Loucy (cell line): ENCODE results near the gene SNX20.

ENCODE experiments used
- H2AFZ ChIP-seq: fragments of 200-600 bp; sonication (generic); 2 replicates; pipeline ENCODE4 v1.6.0; 2016; ENCODE audit warnings: antibody characterized with exemption, mild to moderate bottlenecking, low read length, moderate library complexity
- H3F3A ChIP-seq: fragments of 200-600 bp; 2 replicates; pipeline ENCODE4 v1.6.0; 2016; ENCODE audit warnings: antibody characterized with exemption, low read depth, mild to moderate bottlenecking
- H3K27me3 ChIP-seq: fragments of 200-600 bp; sonication (generic); 2 replicates; pipeline ENCODE4 v1.6.1; 2014; ENCODE audit warnings: low read length, mild to moderate bottlenecking; ENCODE audit not compliant: insufficient read depth, poor library complexity, severe bottlenecking
- H3K36me3 ChIP-seq: fragments of 200-600 bp; sonication (generic); 2 replicates; pipeline ENCODE4 v1.6.1; 2016; ENCODE audit warnings: low read length; ENCODE audit not compliant: insufficient read depth
- H3K4me1 ChIP-seq: fragments of 200-600 bp; sonication (generic); 2 replicates; pipeline ENCODE4 v1.5.1; 2014; ENCODE audit warnings: low read length, mild to moderate bottlenecking; ENCODE audit not compliant: insufficient read depth, poor library complexity, severe bottlenecking
- H3K4me2 ChIP-seq: fragments of 200-600 bp; sonication (generic); 2 replicates; pipeline ENCODE4 v1.6.0; 2014; ENCODE audit warnings: antibody characterized with exemption, low read length, low read depth, mild to moderate bottlenecking; ENCODE audit not compliant: poor library complexity, severe bottlenecking
- H3K4me3 ChIP-seq: fragments of 200-600 bp; sonication (generic); 2 replicates; pipeline ENCODE4 v1.5.1; 2014; ENCODE audit warnings: low read length, mild to moderate bottlenecking, mixed read lengths; ENCODE audit not compliant: poor library complexity, severe bottlenecking
- H3K79me2 ChIP-seq: fragments of 200-600 bp; sonication (generic); 2 replicates; pipeline ENCODE4 v1.6.1; 2014; ENCODE audit warnings: low read length; ENCODE audit not compliant: insufficient read depth
- H3K9ac ChIP-seq: fragments of 200-600 bp; sonication (generic); 2 replicates; pipeline ENCODE4 v1.6.0; 2014; ENCODE audit warnings: mild to moderate bottlenecking, low read depth, low read length, moderate library complexity; ENCODE audit not compliant: poor library complexity, severe bottlenecking
- H3K9me2 ChIP-seq: fragments of 200-600 bp; sonication (generic); replicated peaks from 2 replicates; pipeline ENCODE4 v1.6.1; 2016; ENCODE audit warnings: low read depth, low read length, mixed read lengths
- H3K9me3 ChIP-seq: fragments of 200-600 bp; sonication (generic); 2 replicates; pipeline ENCODE4 v1.6.1; 2014; ENCODE audit warnings: mild to moderate bottlenecking, antibody characterized with exemption, low read length, low read depth; ENCODE audit not compliant: insufficient read depth
- H4K20me1 ChIP-seq: fragments of 200-600 bp; sonication (generic); 2 replicates; pipeline ENCODE4 v1.6.0; 2014; ENCODE audit warnings: antibody characterized with exemption, low read length, mild to moderate bottlenecking; ENCODE audit not compliant: insufficient read depth, poor library complexity, severe bottlenecking
- EZH2phosphoT487 ChIP-seq: fragments of 200-600 bp; IDR thresholded peaks from 2 replicates; pipeline ENCODE4 v1.6.1; 2018; ENCODE audit warnings: antibody characterized with exemption, mild to moderate bottlenecking, moderate library complexity, borderline replicate concordance
- TF ChIP-seq, protein P1 (sequence below): fragments of 200-600 bp; sonication (generic); conservative IDR thresholded peaks from 2 replicates; pipeline ENCODE4 v1.5.1; 2014; ENCODE audit warnings: mild to moderate bottlenecking, antibody characterized with exemption, low read length

The SNX20 gene

GRCh38 chr16:50668368-50669008 is 12.6 kb downstream of the SNX20 start:
- H3K27me3 ChIP-seq = no peaks in the 10 kb centered on the region
- H3F3A ChIP-seq = 0 out of 2 replicates have a peak, but pooled peaks cover 5% of the 10 kb centered on the region
- H3K36me3 ChIP-seq = peaks cover 18% of the 10 kb centered on the region; the same call in 1 of the 2 replicates
- H2AFZ ChIP-seq = no peak overlapping the region
- TF ChIP-seq, protein P1, sequence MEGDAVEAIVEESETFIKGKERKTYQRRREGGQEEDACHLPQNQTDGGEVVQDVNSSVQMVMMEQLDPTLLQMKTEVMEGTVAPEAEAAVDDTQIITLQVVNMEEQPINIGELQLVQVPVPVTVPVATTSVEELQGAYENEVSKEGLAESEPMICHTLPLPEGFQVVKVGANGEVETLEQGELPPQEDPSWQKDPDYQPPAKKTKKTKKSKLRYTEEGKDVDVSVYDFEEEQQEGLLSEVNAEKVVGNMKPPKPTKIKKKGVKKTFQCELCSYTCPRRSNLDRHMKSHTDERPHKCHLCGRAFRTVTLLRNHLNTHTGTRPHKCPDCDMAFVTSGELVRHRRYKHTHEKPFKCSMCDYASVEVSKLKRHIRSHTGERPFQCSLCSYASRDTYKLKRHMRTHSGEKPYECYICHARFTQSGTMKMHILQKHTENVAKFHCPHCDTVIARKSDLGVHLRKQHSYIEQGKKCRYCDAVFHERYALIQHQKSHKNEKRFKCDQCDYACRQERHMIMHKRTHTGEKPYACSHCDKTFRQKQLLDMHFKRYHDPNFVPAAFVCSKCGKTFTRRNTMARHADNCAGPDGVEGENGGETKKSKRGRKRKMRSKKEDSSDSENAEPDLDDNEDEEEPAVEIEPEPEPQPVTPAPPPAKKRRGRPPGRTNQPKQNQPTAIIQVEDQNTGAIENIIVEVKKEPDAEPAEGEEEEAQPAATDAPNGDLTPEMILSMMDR = no peak
- TF ChIP-seq EZH2phosphoT487 = no peak
- no peak overlapping the region for H3K4me2 ChIP-seq
- H3K9me2 ChIP-seq = no peaks in the 10 kb centered on the region
- no peak overlapping the region for H3K9ac ChIP-seq
- H3K79me2 ChIP-seq = no peaks in the 10 kb centered on the region
- H3K4me3 ChIP-seq = no peak overlapping the region
- H3K4me1 ChIP-seq = peaks cover 17% of the 10 kb centered on the region
- peaks cover 14% of the 10 kb centered on the region for H3K9me3 ChIP-seq
- no peaks in the 10 kb centered on the region for H4K20me1 ChIP-seq

- no peaks in the 10 kb centered on the region for H3K79me2 ChIP-seq
- H3K27me3 ChIP-seq = no peaks in the 10 kb centered on the region
- H3F3A ChIP-seq = 0 out of 2 replicates have a peak, but pooled peaks cover 5% of the 10 kb centered on the region
- no peaks in the 10 kb centered on the region for H4K20me1 ChIP-seq
- H3K9me2 ChIP-seq = no peaks in the 10 kb centered on the region
- H3K9ac ChIP-seq = peak overlapping the region; percentile 47
- peak overlapping the region; percentile 8; the same call in 1 of the 2 replicates for H2AFZ ChIP-seq
- peak overlapping the region; percentile 67 for H3K4me2 ChIP-seq
- TF ChIP-seq, protein P1 = peak; percentile 56
- no peak for TF ChIP-seq EZH2phosphoT487
- H3K36me3 ChIP-seq = peaks cover 10% of the 10 kb centered on the region; the same call in 1 of the 2 replicates
- H3K4me1 ChIP-seq = peaks cover 17% of the 10 kb centered on the region
- H3K4me3 ChIP-seq = no peak overlapping the region
- H3K9me3 ChIP-seq = peaks cover 11% of the 10 kb centered on the region
These were observed 13.4 kb downstream of the SNX20 start for GRCh38 chr16:50667497-50668367.

- Histone ChIP-seq H3K4me3 (peak overlapping the region; percentile 59), H3K4me2 (peak overlapping the region; percentile 67), H3K4me1 (peaks cover 17% of the 10 kb centered on the region), H3K36me3 (peaks cover 1% of the 10 kb centered on the region; the same call in 1 of the 2 replicates), H3K9me3 (peaks cover 2% of the 10 kb centered on the region; the same call in 1 of the 2 replicates), H4K20me1 (no peaks in the 10 kb centered on the region), H3K9ac (peak overlapping the region; percentile 47), H3F3A (0 out of 2 replicates have a peak, but pooled peaks cover 5% of the 10 kb centered on the region), H2AFZ (peak overlapping the region; percentile 8; the same call in 1 of the 2 replicates), H3K27me3 (no peaks in the 10 kb centered on the region), H3K79me2 (no peaks in the 10 kb centered on the region), H3K9me2 (no peaks in the 10 kb centered on the region)
- no peak for TF ChIP-seq EZH2phosphoT487
- TF ChIP-seq, protein P1 = no peak; the same call in 1 of the 2 replicates
These were observed 14.2 kb downstream of the SNX20 start for GRCh38 chr16:50666658-50667496.
